Gastroesophageal sphincter (tissue), 4 donors: ENCODE results near the gene PLD5. TPM values are rescaled to one million over a fixed set of nuclear protein-coding genes. Genes with fewer than 3 reads are reported as not detected.
"Not testable (repeated sequence)": the region's sequence is repeated elsewhere in the genome, so short reads cannot be mapped to it uniquely, and the experiment has no call there.

Experiments
- ATAC-seq: fragments of 150-250 bp; one replicate; pipeline ENCODE4 v1.9.1; 2016; ENCODE audit warnings: mild to moderate bottlenecking, moderate library complexity
- H3K27ac ChIP-seq, 4 donors: fragments of 200-600 bp; sonication (generic) in 3 of 4; 1 replicate in 3 of 4; 2 replicates in 1 of 4; pipeline ENCODE4 v1.5.1; 2016 to 2019
- H3K27me3 ChIP-seq: fragments of 200-600 bp; sonication (generic); one replicate; pipeline ENCODE4 v1.5.1; 2019
- H3K36me3 ChIP-seq, 2 donors: fragments of 200-600 bp; sonication (generic); one replicate each; pipeline ENCODE4 v1.5.1; 2019; ENCODE audit warnings: control low read depth in 1 of 2
- H3K4me1 ChIP-seq, 3 donors: fragments of 200-600 bp; sonication (generic); 1 replicate in 2 of 3; 2 replicates in 1 of 3; pipeline ENCODE4 v1.5.1; 2016 to 2019; ENCODE audit warnings: control low read depth in 2 of 3
- H3K4me3 ChIP-seq, 2 donors: fragments of 200-600 bp; sonication (generic); one replicate each; pipeline ENCODE4 v1.5.1; 2019; ENCODE audit warnings: mild to moderate bottlenecking in 1 of 2, moderate library complexity in 1 of 2
- H3K9me3 ChIP-seq, 3 donors: fragments of 200-600 bp; sonication (generic); one replicate each; pipeline ENCODE4 v1.5.1; 2017 to 2019; ENCODE audit warnings: control low read depth in 2 of 3
- EP300 ChIP-seq: sonication (generic); formaldehyde crosslinking; IDR thresholded peaks from one replicate; pipeline ENCODE4 v1.6.1; 2017; ENCODE audit warnings: antibody characterized with exemption, mild to moderate bottlenecking
- POLR2A ChIP-seq, 2 donors: fragments of 450-650 bp; IDR thresholded peaks; one replicate each; pipeline ENCODE4 v1.6.1; 2017; ENCODE audit warnings: antibody characterized with exemption in 2 of 2, mild to moderate bottlenecking in 2 of 2, moderate library complexity in 1 of 2
- POLR2AphosphoS5 ChIP-seq: sonication (generic); formaldehyde crosslinking; IDR thresholded peaks from one replicate; pipeline ENCODE4 v1.6.1; 2017; ENCODE audit warnings: antibody characterized with exemption
- WGBS, 2 donors: methylation state at CpG; one replicate each; pipeline ENCODE4 v1.1.5; 2018; ENCODE audit warnings: low coverage in 1 of 2; 5-methylcytosine and 5-hydroxymethylcytosine counted together
- total RNA-seq, 4 donors: library from RNA; depleted of rRNA; stranded (reverse); fragments of >200 nt; gene quantifications; one replicate each; pipeline ENCODE4 v1.1.0, GENCODE V29; 2016
- TF ChIP-seq, protein P1 (sequence below), 4 experiments: fragments of 200-600 bp in 2 of 4; fragments of 450-650 bp in 2 of 4; sonication (generic) in 1 of 4; IDR thresholded peaks; one replicate each; pipeline ENCODE4 v1.5.1; 2017 to 2019; ENCODE audit warnings: antibody characterized with exemption in 4 of 4, mild to moderate bottlenecking in 2 of 4, moderate library complexity in 2 of 4

The PLD5 gene
- total RNA-seq, 4 donors from 2014 or later = 0.37 to 1.4 (median 0.92) TPM

- Histone ChIP-seq H3K9me3 (no peaks in the 10 kb centered on the region), H3K4me1 (no peaks in the 10 kb centered on the region), H3K4me3 (no peak overlapping the region), H3K27ac (no peak overlapping the region), H3K36me3 (no peaks in the 10 kb centered on the region), H3K27me3 (peaks cover 4% of the 10 kb centered on the region)
- no peak for TF ChIP-seq EP300
- TF ChIP-seq POLR2AphosphoS5 = no peak
- TF ChIP-seq POLR2A (IDR thresholded peaks at IDR 0.05) = no peak
- TF ChIP-seq, protein P1, sequence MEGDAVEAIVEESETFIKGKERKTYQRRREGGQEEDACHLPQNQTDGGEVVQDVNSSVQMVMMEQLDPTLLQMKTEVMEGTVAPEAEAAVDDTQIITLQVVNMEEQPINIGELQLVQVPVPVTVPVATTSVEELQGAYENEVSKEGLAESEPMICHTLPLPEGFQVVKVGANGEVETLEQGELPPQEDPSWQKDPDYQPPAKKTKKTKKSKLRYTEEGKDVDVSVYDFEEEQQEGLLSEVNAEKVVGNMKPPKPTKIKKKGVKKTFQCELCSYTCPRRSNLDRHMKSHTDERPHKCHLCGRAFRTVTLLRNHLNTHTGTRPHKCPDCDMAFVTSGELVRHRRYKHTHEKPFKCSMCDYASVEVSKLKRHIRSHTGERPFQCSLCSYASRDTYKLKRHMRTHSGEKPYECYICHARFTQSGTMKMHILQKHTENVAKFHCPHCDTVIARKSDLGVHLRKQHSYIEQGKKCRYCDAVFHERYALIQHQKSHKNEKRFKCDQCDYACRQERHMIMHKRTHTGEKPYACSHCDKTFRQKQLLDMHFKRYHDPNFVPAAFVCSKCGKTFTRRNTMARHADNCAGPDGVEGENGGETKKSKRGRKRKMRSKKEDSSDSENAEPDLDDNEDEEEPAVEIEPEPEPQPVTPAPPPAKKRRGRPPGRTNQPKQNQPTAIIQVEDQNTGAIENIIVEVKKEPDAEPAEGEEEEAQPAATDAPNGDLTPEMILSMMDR (IDR thresholded peaks at IDR 0.05) = no peak
- ATAC-seq = no peak
- 54 to 67% methylated on average over 2 to 3 of the region's 3 CpGs for WGBS, 2 donors
Measured at GRCh38 chr1:242062271-242062670, 462.2 kb downstream of the PLD5 start.

GRCh38 chr1:242059976-242060375 is 464.5 kb downstream of the PLD5 start:
- ATAC-seq = no peak
- Histone ChIP-seq H3K27me3 (peaks cover 4% of the 10 kb centered on the region), H3K4me1 (no peaks in the 10 kb centered on the region), H3K36me3 (no peaks in the 10 kb centered on the region), H3K9me3 (no peaks in the 10 kb centered on the region), H3K4me3 (no peak overlapping the region), H3K27ac (no peak overlapping the region)
- 86 to 88% methylated on average over 5 of the region's 11 CpGs for WGBS, 2 donors
- TF ChIP-seq EP300 = no peak
- TF ChIP-seq, protein P1 (IDR thresholded peaks at IDR 0.05) = no peak
- no peak for TF ChIP-seq POLR2A (IDR thresholded peaks at IDR 0.05)

- H3K36me3 ChIP-seq, H3K4me1 ChIP-seq, ATAC-seq, H3K9me3 ChIP-seq, H3K27me3 ChIP-seq, H3K27ac ChIP-seq, H3K4me3 ChIP-seq: not testable (repeated sequence)
- 75 to 77% methylated on average over 3 to 4 of the region's 4 CpGs for whole genome bisulfite sequencing, 2 donors
Measured at GRCh38 chr1:242058582-242058981, 465.9 kb downstream of the PLD5 start.

DNA sequence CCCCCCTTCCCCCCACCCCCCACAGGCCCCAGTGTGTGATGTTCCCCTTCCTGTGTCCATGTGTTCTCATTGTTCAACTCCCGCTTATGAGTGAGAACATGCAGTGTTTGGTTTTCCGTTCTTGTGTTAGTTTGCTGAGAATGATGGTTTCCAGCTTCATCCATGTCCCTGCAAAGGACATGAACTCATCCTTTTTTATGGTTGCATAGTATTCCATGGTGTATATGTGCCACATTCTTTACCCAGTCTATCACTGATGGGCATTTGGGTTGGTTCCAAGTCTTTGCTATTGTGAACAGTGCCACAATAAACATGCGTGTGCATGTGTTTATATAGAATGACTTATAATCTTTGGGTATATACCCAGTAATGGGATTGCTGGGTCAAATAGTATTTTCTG is 466.3 kb downstream of the PLD5 start:
- ATAC-seq, H3K9me3 ChIP-seq, H3K4me3 ChIP-seq, H3K27me3 ChIP-seq, H3K4me1 ChIP-seq, H3K27ac ChIP-seq, H3K36me3 ChIP-seq: not testable (repeated sequence)
- 62 to 100% methylated on average over 1 to 2 of the region's 3 CpGs for WGBS, 2 donors

DNA sequence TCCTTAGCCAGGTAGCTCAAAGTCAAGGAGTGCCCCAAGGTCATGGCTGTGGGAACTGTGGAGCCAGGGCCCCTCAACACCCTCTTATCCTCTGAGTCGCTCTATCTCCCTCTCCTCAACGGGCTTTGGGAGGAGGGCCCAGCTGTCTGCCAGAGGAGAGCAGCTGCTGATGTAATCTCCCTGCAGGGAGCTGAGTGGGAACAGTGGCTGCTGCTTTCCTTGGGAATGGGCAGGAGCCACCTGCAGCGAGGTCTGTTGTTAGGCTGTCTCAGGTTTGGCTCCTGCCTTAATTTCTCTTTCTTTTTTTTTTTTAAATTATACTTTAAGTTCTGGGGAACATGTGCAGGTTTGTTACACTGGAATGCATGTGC is 466.8 kb downstream of the PLD5 start:
- Histone ChIP-seq H3K27ac (no peak overlapping the region), H3K9me3 (no peaks in the 10 kb centered on the region), H3K27me3 (peaks cover 4% of the 10 kb centered on the region), H3K4me3 (no peak overlapping the region), H3K36me3 (no peaks in the 10 kb centered on the region), H3K4me1 (no peaks in the 10 kb centered on the region)
- 33 to 78% methylated on average over 1 of the region's 3 CpGs for WGBS, 2 donors
- ATAC-seq = no peak
- TF ChIP-seq POLR2A (IDR thresholded peaks at IDR 0.05) (no peak), EP300 (no peak)
- TF ChIP-seq, protein P1 (IDR thresholded peaks at IDR 0.05) = no peak

DNA sequence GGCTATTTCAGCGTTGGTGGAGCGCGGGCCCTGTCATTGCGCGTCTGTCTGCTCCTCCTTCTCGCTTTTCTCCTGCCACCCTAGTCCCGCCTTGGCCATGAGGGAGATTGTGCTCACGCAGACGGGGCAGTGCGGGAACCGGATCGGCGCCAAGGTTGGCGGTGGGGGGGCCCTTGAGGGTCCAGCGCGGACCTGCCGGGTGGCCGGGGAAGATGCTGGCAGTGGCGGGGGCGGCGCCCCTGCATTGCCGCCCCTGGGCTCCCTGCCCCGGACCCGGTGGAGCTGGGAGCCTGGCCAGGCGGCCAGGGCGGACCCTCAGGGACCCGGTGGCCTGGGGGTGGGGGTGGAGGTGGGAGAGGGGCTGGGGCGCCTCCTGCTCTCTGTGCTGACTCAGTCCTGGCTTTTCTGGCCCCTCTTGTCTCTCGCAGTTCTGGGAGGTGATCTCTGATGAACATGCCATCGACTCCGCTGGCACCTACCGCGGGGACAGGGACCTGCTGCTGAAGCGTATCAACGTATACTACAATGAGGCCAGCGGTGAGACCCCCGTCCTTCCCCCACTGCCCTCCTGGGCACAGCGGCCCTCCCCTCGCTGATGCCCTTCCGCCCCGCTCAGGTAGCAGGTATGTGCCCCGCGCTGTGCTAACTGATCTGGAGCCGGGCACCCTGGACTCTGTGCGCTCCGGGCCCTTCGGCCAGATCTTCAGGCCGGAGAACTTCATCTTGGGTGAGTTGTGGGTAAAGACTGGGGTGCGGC is 467.3 kb downstream of the PLD5 start:
- H3K27ac ChIP-seq = no peak overlapping the region
- no peaks in the 10 kb centered on the region for H3K36me3 ChIP-seq
- no peaks in the 10 kb centered on the region for H3K9me3 ChIP-seq
- TF ChIP-seq POLR2A (IDR thresholded peaks at IDR 0.05) (no peak), POLR2AphosphoS5 (no peak), EP300 (no peak)
- TF ChIP-seq, protein P1 (IDR thresholded peaks at IDR 0.05) = no peak
- H3K4me3 ChIP-seq = no peak overlapping the region
- peaks cover 4% of the 10 kb centered on the region for H3K27me3 ChIP-seq
- no peaks in the 10 kb centered on the region for H3K4me1 ChIP-seq
- no peak for ATAC-seq
- WGBS, 2 donors = 100% methylated on average over 2 of the region's 49 CpGs; no CpG with 5 or more reads in 1 of the 2 donors
